ENCODE results near the gene FIGN. TPM values are rescaled to one million over a fixed set of nuclear protein-coding genes. Genes with fewer than 3 reads are reported as not detected.

Gene FIGN
- total and polyA plus RNA-seq, 2 of the 4 experiments (the other 2 are of a cell fraction) = 0.77 to 0.90 TPM

- intact Hi-C loops (cut with micrococcal nuclease) = loop anchor here (10.0 kb wide), 1 partner anchor 317 kb away; no protein-coding TSS in a partner anchor
- no peak overlapping the region for H3K14ac ChIP-seq (replicated peaks; ENCODE audit: low read depth, low read length)
- no peak overlapping the region; the same call in 1 of the 2 replicates for H3K4me2 ChIP-seq (ENCODE audit: low read depth, low read length)
- no peak overlapping the region for H3K4ac ChIP-seq (ENCODE audit: low read depth, low read length)
- in situ Hi-C loops (cut with MboI; ENCODE audit: low sequenced_read_pairs) = no loop called here
- no peak overlapping the region for H3K27ac ChIP-seq (ENCODE audit: insufficient read depth, low read length)
- H3K9me1 ChIP-seq (ENCODE audit: insufficient read depth, low read length) = peaks cover 2% of the 10 kb centered on the region; the same call in 1 of the 2 replicates
- H3K23ac ChIP-seq (ENCODE audit: low read depth, low read length) = no peak overlapping the region
- dilution Hi-C loops (cut with HindIII; ENCODE audit: low sequenced_read_pairs, unreplicated experiment) = no loop called here
- no peaks in the 10 kb centered on the region for H3K36me3 ChIP-seq (ENCODE audit: control insufficient read depth, insufficient read depth, low read length)
- DNase-seq = peak; percentile 37
- no peak overlapping the region for H2BK5ac ChIP-seq (ENCODE audit: low read depth, low read length, poor library complexity, severe bottlenecking)
- ChIA-PET CTCF (no interaction called here), POLR2A (ENCODE audit: unreplicated experiment) (no interaction called here)
- H3K27me3 ChIP-seq (ENCODE audit: control insufficient read depth, insufficient read depth, low read length) = no peaks in the 10 kb centered on the region
- TF ChIP-seq NFE2L2 (IDR thresholded peaks at IDR 0.05; ENCODE audit: low read depth, low read length) = no peak
- TF ChIP-seq SMC3 (IDR thresholded peaks at IDR 0.05; ENCODE audit: low read depth, low read length) = no peak
- no peak for TF ChIP-seq MAZ (IDR thresholded peaks at IDR 0.05; ENCODE audit: borderline replicate concordance, low read depth, low read length)
- no peak for TF ChIP-seq RCOR1 (IDR thresholded peaks at IDR 0.05; ENCODE audit: insufficient replicate concordance, low read length)
- no peak for TF ChIP-seq MXI1 (IDR thresholded peaks at IDR 0.05; ENCODE audit: borderline replicate concordance, low read depth, low read length)
- TF ChIP-seq USF2 (IDR thresholded peaks at IDR 0.05; ENCODE audit: low read depth, low read length) = no peak
- no peak for TF ChIP-seq CHD1 (IDR thresholded peaks at IDR 0.05; ENCODE audit: low read depth, low read length)
- no peak for TF ChIP-seq CTCF (conservative IDR thresholded peaks at IDR 0.05; ENCODE audit: low read depth, low read length)
- TF ChIP-seq CEBPB (IDR thresholded peaks at IDR 0.05; ENCODE audit: low read depth, low read length) = no peak
- no peaks in the 10 kb centered on the region for H3K79me1 ChIP-seq (ENCODE audit: low read depth in 1 of 2, low read length in 2 of 2)
- H2BK20ac ChIP-seq (ENCODE audit: low read depth, low read length) = no peak overlapping the region; the same call in 1 of the 2 replicates
- no peak overlapping the region for H3K18ac ChIP-seq (ENCODE audit: low read depth, low read length)
- no peaks in the 10 kb centered on the region for H4K20me1 ChIP-seq (ENCODE audit: insufficient read depth, low read length)
- H3K9ac ChIP-seq (ENCODE audit: low read depth, low read length) = no peak overlapping the region
- H2AFZ ChIP-seq (replicated peaks; ENCODE audit: low read length, poor library complexity) = no peak overlapping the region
- no peak overlapping the region for H2AK9ac ChIP-seq (replicated peaks; ENCODE audit: low read depth, low read length, poor library complexity)
- H3K56ac ChIP-seq (ENCODE audit: extremely low read depth, insufficient read depth, low read length) = no peak overlapping the region
- H4K5ac ChIP-seq (ENCODE audit: low read depth, low read length) = no peak overlapping the region
- H2AK5ac ChIP-seq (ENCODE audit: low read depth, low read length) = no peak overlapping the region
- no peak for ATAC-seq (ENCODE audit: low read depth)
- H2BK15ac ChIP-seq (ENCODE audit: low read depth, low read length) = no peak overlapping the region
- H4K8ac ChIP-seq (ENCODE audit: low read depth in 2 of 2, low read length in 2 of 2) = no peak overlapping the region
- no TSS peak for BruUV-seq (replicated peaks)
- peaks cover 7% of the 10 kb centered on the region for H3K4me1 ChIP-seq (ENCODE audit: control insufficient read depth, insufficient read depth, low read length)
- H3K4me3 ChIP-seq (ENCODE audit: insufficient read depth, low read depth, low read length) = no peak overlapping the region
- WGBS, 2 experiments (ENCODE audit: extremely low coverage in 2 of 2, insufficient read length in 1 of 2) = 58% methylated on average over 2 of the region's 4 CpGs; no CpG with 5 or more reads in 1 of the 2 experiments
- peak overlapping the region; percentile 20; the same call in 1 of the 2 replicates for H2BK120ac ChIP-seq (ENCODE audit: low read depth, low read length)
- H3K9me3 ChIP-seq (ENCODE audit: control insufficient read depth, insufficient read depth, low read length) = no peaks in the 10 kb centered on the region
- no peak overlapping the region for H4K91ac ChIP-seq (ENCODE audit: insufficient read depth, low read depth, low read length)
Measured at GRCh38 chr2:163662141-163662780, 73.5 kb downstream of the FIGN start.

All from IMR-90 (cell line).